NCI-H748 (cell line): Measurements from ENCODE around the gene VIT.
"Not testable (repeated sequence)": the region's sequence is repeated elsewhere in the genome, so short reads cannot be mapped to it uniquely, and the experiment has no call there.

Source experiments
- DNase-seq: peaks from one replicate; lab custom pipeline; 2025; ENCODE audit not compliant: unreplicated experiment; lab: John Stamatoyannopoulos, UW

Gene VIT

DNA sequence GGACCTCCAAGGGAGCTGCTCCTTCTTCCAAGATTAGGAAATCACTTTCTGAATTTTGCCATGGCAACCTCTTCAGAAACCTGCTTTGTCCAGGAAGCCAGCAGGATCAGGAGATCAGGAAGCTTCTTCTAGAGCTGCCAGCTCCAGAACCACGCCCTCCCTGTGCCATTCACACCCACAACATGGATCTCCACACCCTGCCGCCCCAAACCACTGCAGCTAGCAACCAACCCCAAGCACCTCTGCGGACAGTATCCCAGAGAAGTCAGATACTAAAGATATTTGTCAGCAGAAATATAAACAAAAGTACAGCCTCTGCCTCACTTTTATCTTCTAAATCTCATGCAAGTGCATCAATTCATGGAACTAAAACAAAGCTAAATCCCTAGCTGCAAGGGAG is 106.4 kb downstream of the VIT start:
- DNase-seq: no peak

DNA sequence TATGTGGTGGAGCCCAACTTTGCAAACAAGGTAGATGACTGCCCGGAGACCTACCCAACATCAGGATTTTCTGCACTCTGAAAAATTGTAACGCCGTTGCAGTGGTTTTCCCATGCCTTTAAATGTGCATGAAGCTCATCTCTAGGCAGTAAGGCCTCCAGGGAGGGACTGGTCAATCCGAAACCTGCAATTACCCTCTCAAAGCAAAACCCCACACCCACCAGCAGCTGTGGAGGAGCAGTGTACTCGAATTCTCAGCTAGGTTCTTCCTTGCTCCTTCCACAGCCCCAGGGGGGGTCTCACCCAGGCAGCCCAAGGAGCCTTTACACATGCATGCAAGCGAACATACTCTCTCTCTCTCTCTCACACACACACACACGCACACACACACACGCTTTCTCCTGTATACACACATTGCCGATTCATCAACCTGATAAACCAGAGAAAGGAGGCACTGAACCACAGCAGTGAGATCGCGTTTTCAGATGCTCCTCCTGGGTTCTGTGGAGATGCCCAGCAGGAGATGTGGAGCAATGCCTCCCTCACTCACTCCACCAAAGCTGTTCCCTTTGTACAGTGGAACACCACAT is 109.2 kb downstream of the VIT start:
- DNase-seq: peak; percentile 36

DNA sequence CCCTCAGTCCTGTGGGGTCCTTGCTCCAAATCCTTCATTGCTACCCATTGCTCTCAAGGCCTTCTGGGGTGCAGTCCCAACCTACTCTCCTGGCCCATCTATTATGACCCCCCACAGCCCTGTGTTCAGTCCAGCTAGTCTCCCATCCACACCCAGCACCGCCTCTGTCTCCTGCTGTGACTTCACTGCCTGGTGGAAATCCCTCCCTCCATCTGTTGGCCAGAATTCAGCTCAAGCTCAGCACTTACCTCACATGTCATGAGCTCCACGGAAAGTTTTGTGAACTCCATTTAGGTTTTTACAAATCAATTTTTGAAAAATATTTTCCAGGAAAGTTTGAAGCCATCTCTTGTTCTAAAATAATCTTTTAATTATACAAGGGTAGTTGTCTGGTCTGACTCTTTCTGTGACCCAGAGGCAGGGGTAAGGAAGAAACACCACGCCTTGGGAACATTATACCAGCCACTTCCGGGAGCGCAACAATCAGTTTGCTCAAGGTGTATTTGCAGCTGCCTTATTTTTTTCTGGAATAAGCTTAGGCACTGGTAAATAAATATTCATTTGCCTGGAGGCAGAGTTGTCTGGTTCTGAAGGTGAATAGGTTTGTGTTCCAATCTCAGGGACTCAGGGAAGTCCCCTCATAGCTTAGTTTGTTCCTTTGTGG is 110.8 kb downstream of the VIT start:
- DNase-seq: no peak

DNA sequence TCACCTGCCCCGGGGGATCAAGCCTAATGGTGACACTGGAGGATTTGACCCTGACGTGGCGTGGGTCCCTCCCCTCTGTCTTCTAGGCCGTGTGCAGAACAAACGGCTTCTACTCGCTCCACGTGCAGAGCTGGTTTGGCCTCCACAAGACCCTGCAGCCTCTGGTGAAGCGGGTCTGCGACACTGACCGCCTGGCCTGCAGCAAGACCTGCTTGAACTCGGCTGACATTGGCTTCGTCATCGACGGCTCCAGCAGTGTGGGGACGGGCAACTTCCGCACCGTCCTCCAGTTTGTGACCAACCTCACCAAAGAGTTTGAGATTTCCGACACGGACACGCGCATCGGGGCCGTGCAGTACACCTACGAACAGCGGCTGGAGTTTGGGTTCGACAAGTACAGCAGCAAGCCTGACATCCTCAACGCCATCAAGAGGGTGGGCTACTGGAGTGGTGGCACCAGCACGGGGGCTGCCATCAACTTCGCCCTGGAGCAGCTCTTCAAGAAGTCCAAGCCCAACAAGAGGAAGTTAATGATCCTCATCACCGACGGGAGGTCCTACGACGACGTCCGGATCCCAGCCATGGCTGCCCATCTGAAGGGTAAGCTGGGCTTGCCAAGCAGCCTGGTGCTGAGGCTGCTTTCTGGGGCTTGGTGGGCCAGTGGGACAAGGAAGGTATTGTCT is 112.0 kb downstream of the VIT start:
- no peak for DNase-seq

DNA sequence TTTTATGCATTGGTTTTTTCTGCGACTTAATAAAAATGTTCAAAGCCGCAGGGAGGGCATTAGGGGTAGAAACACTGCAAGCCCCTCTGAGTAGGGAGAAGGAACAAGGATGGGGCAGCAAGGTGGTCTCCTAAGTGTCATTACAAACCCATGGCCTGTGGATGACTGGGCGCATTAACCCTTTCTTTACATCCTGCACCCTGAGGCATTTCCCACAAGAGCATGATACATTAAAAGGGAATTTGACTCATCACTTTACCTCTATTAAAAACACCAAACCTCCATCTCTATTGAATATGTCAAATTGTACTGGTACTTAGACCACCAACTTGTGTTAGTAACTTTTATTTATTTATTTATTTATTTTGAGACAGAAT is 112.5 kb downstream of the VIT start:
- DNase-seq: no peak

DNA sequence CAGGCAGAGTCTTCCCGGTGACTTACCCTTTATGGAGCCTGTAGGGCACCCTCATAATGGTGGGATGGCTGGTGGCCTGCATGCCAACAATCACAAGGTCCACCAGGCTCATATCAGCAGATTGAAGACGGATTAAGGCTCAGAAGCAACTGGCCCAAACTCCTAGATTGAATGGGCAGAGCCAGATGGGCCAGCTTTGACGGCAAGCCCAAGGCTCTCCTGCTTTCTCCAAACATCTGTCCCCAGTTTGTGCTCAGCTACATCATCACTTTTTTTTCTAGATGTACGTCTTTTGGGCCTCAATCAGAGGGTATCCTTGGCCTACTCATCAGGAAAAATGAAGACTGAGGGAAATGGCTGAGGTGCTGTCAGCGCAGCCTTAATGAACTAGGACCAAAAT is 114.6 kb downstream of the VIT start:
- no peak for DNase-seq

DNA sequence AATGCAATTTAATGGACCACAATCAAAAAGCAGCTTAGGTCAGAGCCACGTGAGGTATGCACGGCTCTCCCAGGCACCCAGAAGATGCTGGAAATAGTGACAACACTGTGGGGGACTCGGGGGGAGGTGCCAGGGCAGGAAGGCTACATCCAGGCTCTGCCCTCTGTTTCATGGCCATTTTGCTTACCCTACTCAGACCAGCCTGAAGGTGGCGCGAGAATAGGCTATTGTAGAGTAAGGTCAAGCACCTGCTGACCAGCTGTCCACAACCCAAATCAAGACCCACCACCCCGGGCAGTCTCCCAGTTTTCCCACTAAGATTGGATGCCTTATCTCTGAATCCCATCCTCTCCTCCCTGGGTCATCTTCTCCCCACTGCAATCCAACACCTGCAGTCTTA is 115.7 kb downstream of the VIT start:
- no peak for DNase-seq

DNA sequence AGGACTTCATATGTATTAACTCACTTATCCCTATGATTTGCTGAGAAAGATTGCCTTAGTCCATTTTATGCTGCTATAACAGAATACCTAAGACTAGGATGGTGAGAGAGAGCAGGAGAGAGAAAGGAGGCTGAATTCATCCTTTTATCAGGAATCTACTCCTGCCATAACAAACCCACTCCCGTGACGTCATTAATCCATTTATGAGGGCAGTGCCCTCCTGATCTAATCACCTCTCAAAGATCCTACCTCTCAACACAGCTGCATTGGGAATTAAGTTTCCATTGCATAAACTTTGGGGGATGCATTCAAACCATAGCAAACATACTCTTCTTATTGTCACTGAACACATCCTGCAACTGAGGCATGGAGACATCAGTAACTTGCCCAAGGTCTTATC is 122.0 kb downstream of the VIT start:
- no peak for DNase-seq

DNA sequence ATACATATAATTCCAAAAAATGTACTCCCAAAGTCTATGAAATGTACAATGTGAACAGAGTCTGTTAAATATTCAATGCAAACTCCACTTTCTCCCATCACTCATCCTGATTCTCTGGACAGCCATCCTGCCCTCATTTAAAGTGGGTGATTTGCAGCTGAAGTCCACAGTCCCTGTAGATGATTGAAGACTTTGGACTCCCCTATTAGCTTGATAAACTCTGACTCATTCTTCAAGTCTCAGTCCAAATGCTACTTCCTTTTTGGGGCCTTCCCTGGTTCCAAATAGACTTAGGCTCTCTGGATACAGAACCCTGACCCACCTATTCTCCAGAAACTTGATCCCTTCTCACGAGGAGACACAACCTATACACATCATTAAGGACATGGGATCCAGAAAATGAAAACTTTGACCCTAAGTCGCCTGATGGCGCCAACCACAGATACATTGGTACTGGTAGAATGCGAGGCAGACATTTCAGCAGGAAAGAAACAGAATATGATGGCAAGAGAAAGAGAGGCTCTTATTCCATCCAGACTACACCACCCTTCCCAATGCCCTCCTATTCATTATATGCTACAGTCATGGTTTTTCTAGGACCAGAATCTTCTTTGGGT is 122.7 kb downstream of the VIT start:
- no peak for DNase-seq

DNA sequence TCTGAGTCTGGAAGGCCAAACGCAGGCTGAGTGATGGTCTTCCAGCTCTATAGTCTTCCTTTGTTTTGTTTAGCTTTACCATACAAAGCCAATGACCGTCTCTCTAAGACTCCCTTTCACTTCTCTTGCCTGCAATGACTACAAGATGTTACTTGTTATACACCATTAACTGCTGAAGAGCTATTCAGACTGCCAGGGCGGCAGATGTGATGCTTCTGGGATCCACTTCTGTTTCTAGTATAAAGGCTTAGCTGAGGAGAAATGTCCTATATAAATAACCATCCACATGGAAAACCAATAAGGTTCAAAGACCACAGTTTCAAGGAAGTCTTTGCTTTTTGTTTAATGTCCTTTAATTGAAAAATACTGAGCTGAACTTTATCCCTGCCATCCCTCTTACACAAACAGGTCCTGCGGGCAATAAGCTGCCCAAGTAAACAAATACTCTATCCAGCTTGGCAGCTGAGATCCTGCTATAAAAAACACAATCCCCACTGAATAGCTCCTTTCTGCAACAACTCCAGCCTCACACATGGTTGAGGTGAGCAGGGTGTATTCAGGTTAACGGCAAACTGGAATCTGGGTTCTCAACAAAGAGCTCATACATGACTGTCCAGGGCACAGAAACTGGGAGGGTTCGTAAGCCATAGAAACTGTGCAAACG is 124.6 kb downstream of the VIT start:
- DNase-seq: peak; percentile 35

DNA sequence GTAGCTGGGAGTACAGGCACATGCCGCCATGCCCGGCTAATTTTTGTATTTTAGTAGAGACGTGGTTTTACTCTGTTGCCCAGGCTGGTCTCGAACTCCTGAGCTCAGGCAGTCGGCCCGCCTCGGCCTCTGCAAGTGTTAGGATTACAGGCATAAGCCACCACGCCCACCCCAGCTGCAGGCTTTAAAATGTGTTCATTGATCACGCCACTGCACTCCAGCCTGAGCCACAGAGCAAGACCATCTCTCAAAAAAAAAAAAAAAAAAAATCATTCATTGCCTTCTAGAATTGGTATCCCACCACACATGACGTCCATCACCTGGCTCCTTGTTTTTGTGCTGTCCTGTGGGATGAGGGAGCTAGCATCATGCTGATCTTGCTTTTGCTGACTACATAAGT is 127.4 kb downstream of the VIT start:
- DNase-seq: no peak

DNA sequence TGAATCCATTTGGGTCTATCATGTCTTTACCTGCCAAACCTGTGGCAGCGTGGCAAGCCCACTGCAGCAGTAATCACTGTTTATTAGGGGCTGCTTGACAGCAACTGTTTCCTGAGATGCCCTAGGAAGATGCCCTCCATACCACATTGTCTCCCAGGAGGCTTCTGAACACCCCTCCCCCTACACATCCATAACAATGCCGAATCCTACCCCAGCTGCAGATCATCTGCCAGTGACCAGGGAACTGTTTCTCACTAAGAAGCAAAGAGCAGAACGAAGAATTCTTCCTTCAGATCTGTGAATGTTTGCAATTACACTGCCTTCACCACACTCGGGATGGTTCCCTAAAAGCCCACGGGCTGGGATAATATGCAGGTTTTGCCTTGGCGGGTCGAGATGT is 127.8 kb downstream of the VIT start:
- DNase-seq: no peak

DNA sequence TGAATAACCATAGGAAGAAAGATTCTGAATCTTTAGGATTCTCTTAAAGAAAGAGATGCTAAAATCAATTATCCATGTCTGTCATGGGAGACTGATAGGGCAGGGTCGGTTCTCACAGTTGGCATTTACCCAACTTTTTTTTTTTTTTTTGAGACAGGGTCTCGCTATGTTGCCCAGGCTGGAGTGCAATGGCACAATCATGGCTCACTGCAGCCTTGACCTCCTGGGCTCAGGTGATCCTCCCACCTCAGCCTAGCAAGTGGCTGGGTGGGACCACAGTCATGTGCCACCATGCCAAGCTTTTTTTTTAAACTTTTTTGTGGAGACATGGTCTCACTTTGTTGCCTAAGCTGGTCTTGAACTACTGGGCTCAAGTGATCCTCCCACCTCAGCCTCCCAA is 128.2 kb downstream of the VIT start:
- not testable (repeated sequence) for DNase-seq

DNA sequence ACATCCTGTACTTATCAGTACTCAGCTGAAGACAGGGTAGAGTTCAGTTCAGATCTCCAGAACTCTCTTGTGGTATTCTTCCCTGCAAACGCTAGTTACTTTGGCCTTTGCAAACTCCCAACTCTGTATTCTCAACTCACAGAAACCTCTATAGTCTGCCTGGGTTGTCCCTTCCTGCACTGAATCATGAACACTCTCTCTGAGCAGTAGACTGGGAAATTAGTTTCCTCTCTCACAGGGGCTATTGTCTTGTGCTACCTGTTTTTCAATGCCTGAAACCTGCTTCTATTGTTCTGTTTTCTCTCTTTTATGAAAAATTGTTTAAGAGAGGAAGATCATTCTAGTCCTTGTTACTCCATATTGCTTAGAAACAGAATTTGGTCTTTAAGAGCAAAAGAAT is 134.7 kb downstream of the VIT start:
- DNase-seq: no peak

DNA sequence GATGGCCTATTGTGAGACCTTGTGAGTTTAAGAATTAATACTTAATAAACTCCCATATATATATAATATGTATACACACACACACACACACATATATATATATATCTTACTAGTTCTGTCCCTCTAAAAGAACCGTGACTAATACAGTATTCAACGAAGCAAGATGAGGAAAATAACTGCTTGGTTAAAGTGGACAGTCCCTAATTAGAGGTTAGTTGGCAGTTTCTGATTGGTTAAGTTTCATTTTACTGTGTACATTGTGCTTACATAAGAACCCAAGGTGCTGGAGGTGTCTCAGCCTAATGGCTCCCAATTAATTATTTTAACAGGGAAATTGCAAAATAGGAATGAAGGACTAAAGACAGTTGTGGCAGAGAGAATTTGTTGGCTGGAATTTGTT is 137.7 kb downstream of the VIT start:
- no peak for DNase-seq

DNA sequence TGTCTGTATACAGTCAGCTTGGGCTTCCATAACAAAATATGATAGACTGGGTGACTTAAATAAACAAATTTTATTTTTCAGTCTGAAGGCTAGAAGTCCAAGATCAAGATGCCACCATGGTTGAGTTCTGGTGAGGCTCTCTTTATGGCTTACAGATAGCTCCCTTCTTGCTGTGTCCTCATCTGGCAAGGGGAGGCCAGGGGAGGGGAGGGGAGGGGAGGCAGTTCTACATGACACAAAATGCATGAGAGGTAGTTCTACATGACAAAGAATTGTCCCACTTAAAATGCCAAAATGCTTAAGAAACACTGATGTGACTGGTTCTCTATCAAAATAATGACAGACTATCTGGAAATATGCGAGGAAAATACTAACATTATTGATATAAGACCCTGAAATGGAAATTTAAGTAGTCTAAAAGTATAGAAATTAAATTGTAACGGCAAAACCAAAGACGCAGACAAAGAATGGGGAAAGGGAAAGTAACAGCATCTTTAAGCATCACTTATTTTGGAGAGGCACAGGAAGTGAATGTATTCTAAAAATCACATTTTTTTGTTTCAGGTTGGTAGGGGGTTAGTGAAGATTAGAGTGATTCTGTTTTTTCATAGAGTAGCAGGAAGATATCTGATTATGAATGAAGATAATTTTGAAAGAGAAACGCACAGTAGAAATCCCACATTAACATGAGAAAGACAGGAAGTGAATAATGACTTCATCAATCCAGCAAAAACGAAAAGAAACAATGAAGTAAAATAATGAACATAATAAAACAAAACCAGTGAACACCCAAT is 138.4 kb downstream of the VIT start:
- DNase-seq: no peak

DNA sequence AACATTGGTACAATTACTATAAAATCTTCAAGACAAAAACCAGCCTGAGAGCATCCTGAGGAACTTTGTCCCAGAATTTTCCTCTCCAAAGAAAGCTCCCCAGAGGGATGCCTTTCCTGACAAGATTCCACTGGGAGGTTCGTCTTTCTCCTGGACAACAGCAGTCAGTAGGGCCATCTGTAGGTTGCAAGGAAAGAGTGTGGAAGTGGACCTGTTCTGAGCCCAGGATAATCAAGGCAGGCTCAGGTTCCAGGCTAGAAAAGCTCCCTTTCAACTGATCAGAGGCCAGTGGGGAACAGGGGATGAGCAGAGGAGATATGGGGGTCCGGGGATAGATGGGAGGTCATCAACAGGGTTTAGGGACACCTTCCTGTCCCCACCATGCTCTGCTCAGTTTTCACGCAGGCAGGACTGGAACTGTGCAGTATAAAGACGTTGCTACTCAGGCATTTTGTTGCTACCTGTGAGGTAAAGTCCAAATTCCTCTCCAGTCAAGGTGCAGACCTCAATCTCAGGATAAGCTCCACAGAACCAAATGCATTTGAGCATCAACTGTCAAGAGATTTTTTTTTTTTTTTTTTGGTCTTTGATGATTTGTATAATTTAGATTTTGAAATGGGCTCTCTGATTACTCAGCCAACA is 143.6 kb downstream of the VIT start:
- DNase-seq: no peak

DNA sequence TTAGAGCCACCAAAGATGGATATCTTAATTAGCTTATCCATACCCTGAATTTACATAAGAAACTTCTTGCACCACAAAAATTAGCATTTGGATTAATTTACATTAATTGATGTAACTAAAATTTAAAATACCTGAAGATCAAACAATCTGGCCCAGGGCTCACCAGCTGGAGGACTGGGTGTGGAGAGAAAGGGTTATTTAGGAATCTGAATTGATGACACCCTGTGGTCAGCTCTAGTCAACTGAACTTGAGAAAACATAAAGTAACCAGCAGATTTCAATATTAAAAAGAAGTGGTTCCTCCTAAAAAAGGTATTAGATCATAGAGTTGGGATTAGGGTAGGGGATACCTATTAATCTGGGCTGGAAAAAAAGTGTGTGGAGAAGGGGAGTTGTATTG is 147.3 kb downstream of the VIT start:
- DNase-seq: no peak

DNA sequence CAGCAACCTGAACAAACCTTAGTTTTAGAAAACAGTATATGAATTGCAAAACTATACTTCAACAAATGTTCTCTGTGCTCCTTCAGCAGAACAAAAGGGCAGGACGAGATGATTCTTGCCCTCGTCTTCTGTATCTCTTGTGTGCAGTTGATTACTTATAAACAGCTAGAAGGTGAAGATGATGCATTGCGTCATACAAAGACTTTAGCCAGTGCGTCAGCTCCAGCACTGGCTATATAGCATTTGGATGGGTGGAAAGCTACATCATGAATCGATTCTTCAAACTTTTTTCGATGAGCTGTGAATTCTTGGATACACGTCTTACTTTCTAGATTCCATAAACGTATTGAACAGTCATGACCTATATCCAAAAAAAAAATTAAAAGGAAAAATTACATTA is 152.8 kb downstream of the VIT start:
- no peak for DNase-seq

DNA sequence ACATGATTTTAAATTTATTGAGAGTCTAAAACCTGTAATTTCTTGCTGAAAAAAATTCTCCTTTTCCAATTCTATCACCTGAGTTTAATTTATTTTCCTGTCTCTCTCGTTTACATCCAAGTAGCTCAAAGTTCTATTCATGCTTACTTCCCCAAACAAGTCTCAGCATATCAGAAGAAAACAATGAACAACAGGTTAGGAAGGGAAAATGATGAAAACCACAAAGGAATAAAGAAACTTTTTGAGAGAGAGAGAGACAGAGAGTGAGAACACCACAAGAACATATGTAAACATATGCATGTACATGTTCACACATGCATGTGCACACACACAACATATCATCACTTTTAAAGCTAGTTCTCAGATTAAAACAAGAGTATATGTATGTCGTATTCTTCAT is 157.7 kb downstream of the VIT start:
- DNase-seq: no peak

DNA sequence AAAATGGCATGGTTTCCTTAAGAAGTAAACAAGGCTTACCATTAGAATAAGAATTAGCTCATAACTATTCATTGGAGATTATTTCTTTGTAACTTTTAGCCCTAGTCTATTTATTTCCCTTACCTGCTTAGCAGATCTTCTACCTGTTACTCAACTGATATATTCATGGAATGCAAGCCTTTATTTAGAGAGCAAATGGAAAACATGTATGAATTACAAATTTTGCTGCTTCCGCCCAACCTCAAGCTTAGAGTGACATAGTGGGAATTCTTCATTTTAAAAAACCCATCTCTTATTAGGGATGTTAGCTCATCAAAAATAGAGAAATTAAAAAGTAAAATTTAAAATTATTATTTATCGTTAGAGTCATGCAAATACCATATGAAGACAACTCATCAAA is 158.9 kb downstream of the VIT start:
- DNase-seq: no peak
